OCI-LY7 (cell line): Measurements from ENCODE around the gene GAS7. TPM values are rescaled to one million over a fixed set of nuclear protein-coding genes. Genes with fewer than 3 reads are reported as not detected.

Experiments
- BruUV-seq: library from RNA; stranded (reverse); fragments of 400-500 nt; replicated peaks from 2 replicates; lab custom pipeline; 2021; lab: Mats Ljungman, UMichigan
- CTCF ChIA-PET: fragments of 300-600 bp; sonication (Branson Sonifier 250); formaldehyde crosslinking; loops from one replicate; lab custom pipeline; 2022; ENCODE audit warnings: antibody characterized with exemption; ENCODE audit not compliant: unreplicated experiment; lab: Charles Lee
- POLR2A ChIA-PET: fragments of 300-600 bp; sonication (Branson Sonifier 250); formaldehyde crosslinking; loops from one replicate; lab custom pipeline; 2022; ENCODE audit warnings: antibody characterized with exemption; lab: Charles Lee
- DNase-seq: peaks from one replicate; pipeline ENCODE4 v3.0.0-alpha.2; 2015; ENCODE audit warnings: low spot score
- H2AFZ ChIP-seq: fragments of 200-600 bp; sonication (generic), shearing (Covaris generic); 2 replicates; pipeline ENCODE4 v1.6.1; 2014; ENCODE audit warnings: mild to moderate bottlenecking, antibody characterized with exemption, low read length, moderate library complexity
- H3K27ac ChIP-seq: fragments of 200-600 bp; sonication (generic); 2 replicates; pipeline ENCODE4 v1.5.1; 2014; ENCODE audit warnings: mixed run types, low read depth, mild to moderate bottlenecking, moderate library complexity, low read length, inconsistent platforms; ENCODE audit not compliant: poor library complexity, severe bottlenecking
- H3K36me3 ChIP-seq: fragments of 200-600 bp; sonication (generic); 2 replicates; pipeline ENCODE4 v1.6.1; 2014; ENCODE audit warnings: mild to moderate bottlenecking, antibody characterized with exemption, low read length, moderate library complexity, mixed read lengths; ENCODE audit not compliant: insufficient read depth
- H3K4me1 ChIP-seq: fragments of 200-600 bp; sonication (generic); 2 replicates; pipeline ENCODE4 v1.5.1; 2014; ENCODE audit warnings: mild to moderate bottlenecking, low read length; ENCODE audit not compliant: insufficient read depth, poor library complexity, severe bottlenecking
- H3K4me2 ChIP-seq: fragments of 200-600 bp; sonication (generic); 2 replicates; pipeline ENCODE4 v1.6.1; 2014; ENCODE audit warnings: mild to moderate bottlenecking, low read length
- H3K4me3 ChIP-seq: fragments of 200-600 bp; sonication (generic); 2 replicates; pipeline ENCODE4 v1.5.1; 2014; ENCODE audit warnings: mild to moderate bottlenecking, low read depth, low read length; ENCODE audit not compliant: poor library complexity, severe bottlenecking
- H3K79me2 ChIP-seq: fragments of 200-600 bp; sonication (generic); 2 replicates; pipeline ENCODE4 v1.6.1; 2016; ENCODE audit warnings: low read depth, mild to moderate bottlenecking, low read length, moderate library complexity, mixed read lengths; ENCODE audit not compliant: insufficient read depth
- H3K9me2 ChIP-seq: fragments of 200-600 bp; sonication (generic); 2 replicates; pipeline ENCODE4 v1.6.1; 2016; ENCODE audit warnings: mild to moderate bottlenecking, low read length, mixed read lengths; ENCODE audit not compliant: insufficient read depth
- H3K9me3 ChIP-seq: fragments of 200-600 bp; sonication (generic); 2 replicates; pipeline ENCODE4 v1.6.1; 2014; ENCODE audit warnings: mild to moderate bottlenecking, mixed run types, low read length, mixed read lengths
- H4K20me1 ChIP-seq: fragments of 200-600 bp; sonication (generic); 2 replicates; pipeline ENCODE4 v1.6.1; 2014; ENCODE audit warnings: mild to moderate bottlenecking, antibody characterized with exemption, low read length, moderate library complexity, mixed read lengths; ENCODE audit not compliant: insufficient read depth
- CTCF ChIP-seq: fragments of 200-600 bp; sonication (generic); conservative IDR thresholded peaks from 2 replicates; pipeline ENCODE4 v1.5.1; 2014; ENCODE audit warnings: mild to moderate bottlenecking, antibody characterized with exemption, low read length, moderate library complexity, mixed read lengths
- EZH2phosphoT487 ChIP-seq: fragments of 200-600 bp; sonication (generic); IDR thresholded peaks from 2 replicates; pipeline ENCODE4 v1.6.1; 2018; ENCODE audit warnings: low read depth, borderline replicate concordance, mild to moderate bottlenecking, mixed run types, antibody characterized with exemption, low read length, moderate library complexity, mixed read lengths
- intact Hi-C: fragments of 100-400 bp; cut with micrococcal nuclease; formaldehyde crosslinking; loops from one replicate; pipeline ENCODE4 v1.10.0; 2022; ENCODE audit not compliant: unreplicated experiment
- total RNA-seq, 2 experiments: library from RNA; depleted of rRNA in 1 of 2; stranded (reverse); fragments of >200 nt in 1 of 2; shearing (Covaris generic) in 1 of 2; gene quantifications; 2 replicates each; pipeline ENCODE4 v1.2.3, GENCODE V29; 2014 to 2022

The GAS7 gene
- total RNA-seq, 2 experiments from 2014 or later, result 1.5 TPM; not detected in 1

DNA sequence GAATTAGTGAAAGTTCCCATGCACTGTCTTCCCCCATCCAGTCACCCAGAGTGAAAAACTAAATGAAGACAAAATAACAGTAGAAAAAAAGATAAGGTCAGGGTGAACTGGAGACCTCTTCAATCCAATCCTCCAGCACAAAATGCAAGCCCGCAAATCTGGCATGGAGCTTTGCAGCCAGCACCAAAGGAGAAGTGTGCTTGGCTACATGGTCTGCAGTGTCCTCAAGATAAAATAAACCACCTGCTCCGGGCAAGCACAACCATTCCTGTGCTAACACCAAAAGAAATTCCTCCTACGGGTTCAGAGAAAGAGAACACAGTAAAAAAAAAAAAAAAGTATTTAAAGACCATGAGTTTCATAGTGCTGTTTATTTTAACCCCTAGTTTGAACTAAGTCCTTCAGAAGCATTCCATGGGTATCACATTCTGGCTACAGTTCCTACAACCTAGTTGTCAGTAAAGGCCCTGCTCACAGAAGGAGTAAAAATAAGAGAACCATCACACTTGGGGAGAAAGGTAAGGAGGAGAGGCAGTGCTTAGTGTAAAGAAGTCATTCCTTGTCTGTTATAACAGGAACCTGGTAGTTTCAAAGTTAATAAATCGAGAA lies 109.1 kb downstream of the GAS7 start:
- H3K4me1 ChIP-seq, result no peaks in the 10 kb centered on the region
- TF ChIP-seq EZH2phosphoT487, result no peak
- TF ChIP-seq CTCF, result no peak
- H3K36me3 ChIP-seq, result no peaks in the 10 kb centered on the region
- no peak overlapping the region for H3K27ac ChIP-seq
- no peaks in the 10 kb centered on the region for H3K9me3 ChIP-seq
- BruUV-seq, result no TSS peak
- ChIA-PET CTCF (no interaction called here), POLR2A (no interaction called here)
- H2AFZ ChIP-seq, result no peak overlapping the region
- no peak overlapping the region for H3K4me2 ChIP-seq
- intact Hi-C loops, result no loop called here
- no peak for DNase-seq
- no peaks in the 10 kb centered on the region for H3K79me2 ChIP-seq
- H3K4me3 ChIP-seq, result no peak overlapping the region
- H3K9me2 ChIP-seq, result no peaks in the 10 kb centered on the region
- H4K20me1 ChIP-seq, result no peaks in the 10 kb centered on the region

GRCh38 chr17:10088444-10088843 lies 110.0 kb downstream of the GAS7 start:
- no peak overlapping the region for H3K27ac ChIP-seq
- no TSS peak for BruUV-seq
- DNase-seq, result no peak
- H3K9me2 ChIP-seq, result no peaks in the 10 kb centered on the region
- H3K4me2 ChIP-seq, result no peak overlapping the region
- no peaks in the 10 kb centered on the region for H3K79me2 ChIP-seq
- no peaks in the 10 kb centered on the region for H3K4me1 ChIP-seq
- H3K36me3 ChIP-seq, result no peaks in the 10 kb centered on the region
- ChIA-PET CTCF (no interaction called here), POLR2A (interaction anchor here (0.8 kb wide), 1 partner anchor 11 kb away, joined by 3 read pairs; no protein-coding TSS in a partner anchor)
- H3K9me3 ChIP-seq, result no peaks in the 10 kb centered on the region
- no peak overlapping the region for H3K4me3 ChIP-seq
- no peak overlapping the region for H2AFZ ChIP-seq
- TF ChIP-seq EZH2phosphoT487, result no peak
- TF ChIP-seq CTCF, result no peak
- intact Hi-C loops, result no loop called here
- no peaks in the 10 kb centered on the region for H4K20me1 ChIP-seq

- H3K79me2 ChIP-seq, result no peaks in the 10 kb centered on the region
- intact Hi-C loops, result no loop called here
- POLR2A ChIA-PET, result interaction anchor here (0.8 kb wide), 1 partner anchor 12 kb away, joined by 3 read pairs; no protein-coding TSS in a partner anchor
- no peaks in the 10 kb centered on the region for H3K9me3 ChIP-seq
- H3K4me1 ChIP-seq, result no peaks in the 10 kb centered on the region
- H4K20me1 ChIP-seq, result no peaks in the 10 kb centered on the region
- no peak overlapping the region for H3K4me2 ChIP-seq
- no peak for TF ChIP-seq CTCF
- no peak for TF ChIP-seq EZH2phosphoT487
- H2AFZ ChIP-seq, result no peak overlapping the region
- H3K4me3 ChIP-seq, result no peak overlapping the region
- no peaks in the 10 kb centered on the region for H3K36me3 ChIP-seq
- no TSS peak for BruUV-seq
- CTCF ChIA-PET, result interaction anchor here (0.5 kb wide), 1 partner anchor 153 kb away, joined by 11 read pairs; no protein-coding TSS in a partner anchor
- H3K27ac ChIP-seq, result no peak overlapping the region
- no peak for DNase-seq
- H3K9me2 ChIP-seq, result no peaks in the 10 kb centered on the region
Observed at GRCh38 chr17:10087355-10087754, 111.1 kb downstream of the GAS7 start.
